ENCODE results near the gene PAK1.
"Not testable (repeated sequence)": the region's sequence is repeated elsewhere in the genome, so short reads cannot be mapped to it uniquely, and the experiment has no call there.

GRCh38 chr11:77383349-77383748, 90.5 kb downstream of the PAK1 start:
- not testable (repeated sequence) for TF ChIP-seq CTCF (conservative IDR thresholded peaks at IDR 0.05; ENCODE audit: low read depth, low read length); EZH2 (IDR thresholded peaks at IDR 0.05; ENCODE audit: low read length, unreplicated experiment)
